Activated naive CD4-positive, alpha-beta T cell treated with anti-CD3 and anti-CD28 coated beads, Interleukin-2, amount 50 U/mL, for 16 hours (primary cell): ENCODE measurements around the gene MTF1.
"Not testable (repeated sequence)": the region's sequence is repeated elsewhere in the genome, so short reads cannot be mapped to it uniquely, and the experiment has no call there.

Experiments used
- DNase-seq: peaks from one replicate; pipeline ENCODE4 v3.0.0-alpha.2; 2020

MTF1 gene

DNA sequence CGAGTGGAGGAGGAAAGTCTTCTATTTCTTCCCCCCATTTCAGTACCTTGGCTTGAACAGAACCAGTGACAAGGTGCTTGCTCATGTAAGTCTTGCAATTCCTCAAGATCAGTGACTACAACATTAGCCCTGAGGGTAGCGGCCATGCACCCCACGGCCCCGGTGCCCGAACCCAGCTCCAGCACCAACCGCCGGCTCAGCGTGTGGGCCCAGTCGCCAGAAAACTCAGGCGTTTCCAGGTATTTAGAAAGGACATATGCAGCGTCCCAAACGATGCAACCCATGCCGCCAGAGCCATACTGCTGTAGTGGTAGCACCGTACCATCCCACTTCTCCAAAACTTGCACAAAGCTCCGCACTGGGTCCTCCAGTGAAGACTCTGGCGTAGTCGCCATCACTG, 76.9 kb downstream of the MTF1 start:
- no peak for DNase-seq

GRCh38 chr1:37778654-37779053, 80.7 kb downstream of the MTF1 start:
- no peak for DNase-seq

- peak; percentile 41 for DNase-seq
Measured at GRCh38 chr1:37776946-37777516, 82.4 kb downstream of the MTF1 start.

DNA sequence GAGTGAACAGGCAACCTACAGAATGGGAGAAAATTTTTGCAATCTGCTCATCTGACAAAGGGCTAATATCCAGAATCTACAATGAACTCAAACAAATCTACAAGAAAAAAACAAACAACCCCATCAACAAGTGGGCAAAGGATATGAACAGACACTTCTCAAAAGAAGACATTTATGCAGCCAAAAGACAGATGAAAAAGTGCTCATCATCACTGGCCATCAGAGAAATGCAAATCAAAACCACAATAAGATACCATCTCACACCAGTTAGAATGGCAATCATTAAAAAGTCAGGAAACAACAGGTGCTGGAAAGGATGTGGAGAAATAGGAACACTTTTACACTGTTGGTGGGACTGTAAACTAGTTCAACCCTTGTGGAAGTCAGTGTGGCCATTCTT, 88.0 kb downstream of the MTF1 start:
- not testable (repeated sequence) for DNase-seq

GRCh38 chr1:37767488-37767887, 91.9 kb downstream of the MTF1 start:
- DNase-seq: no peak

DNA sequence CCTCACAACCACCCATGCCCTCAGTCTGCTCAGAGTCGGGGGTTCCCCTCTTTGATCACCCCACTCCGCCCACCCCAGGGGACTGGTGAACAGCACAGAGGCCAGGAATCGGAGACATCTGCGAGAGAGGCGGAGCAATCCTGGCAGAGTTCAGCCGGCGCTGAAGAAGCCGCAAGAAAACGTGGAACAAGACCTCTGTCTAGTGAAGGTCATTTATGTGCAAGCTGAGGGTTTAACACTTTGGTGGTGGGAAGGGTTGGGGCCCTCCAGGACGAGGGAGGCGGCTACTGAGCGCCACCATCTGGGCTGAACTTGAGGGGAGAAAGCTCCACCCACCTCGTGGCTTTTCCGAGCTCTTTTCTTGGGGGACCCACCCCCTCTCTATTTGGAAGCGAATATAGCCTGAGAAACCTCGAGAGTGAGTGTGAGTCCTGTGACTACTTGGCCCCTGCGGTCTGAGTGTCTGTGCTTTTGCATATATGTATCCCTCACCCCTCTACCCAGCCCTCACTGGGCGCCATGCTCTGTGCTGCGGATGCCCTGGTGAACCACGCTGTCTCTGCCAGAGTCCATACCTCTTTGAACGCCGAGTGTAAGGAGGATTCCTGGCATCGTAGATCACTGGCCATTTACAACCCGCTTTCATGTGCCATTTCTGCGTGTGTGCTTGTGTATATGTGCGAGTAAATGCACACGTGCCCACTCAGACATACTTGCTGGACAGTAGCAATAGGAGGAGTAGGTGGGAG, 93.3 kb downstream of the MTF1 start:
- peak; percentile 36 for DNase-seq

DNA sequence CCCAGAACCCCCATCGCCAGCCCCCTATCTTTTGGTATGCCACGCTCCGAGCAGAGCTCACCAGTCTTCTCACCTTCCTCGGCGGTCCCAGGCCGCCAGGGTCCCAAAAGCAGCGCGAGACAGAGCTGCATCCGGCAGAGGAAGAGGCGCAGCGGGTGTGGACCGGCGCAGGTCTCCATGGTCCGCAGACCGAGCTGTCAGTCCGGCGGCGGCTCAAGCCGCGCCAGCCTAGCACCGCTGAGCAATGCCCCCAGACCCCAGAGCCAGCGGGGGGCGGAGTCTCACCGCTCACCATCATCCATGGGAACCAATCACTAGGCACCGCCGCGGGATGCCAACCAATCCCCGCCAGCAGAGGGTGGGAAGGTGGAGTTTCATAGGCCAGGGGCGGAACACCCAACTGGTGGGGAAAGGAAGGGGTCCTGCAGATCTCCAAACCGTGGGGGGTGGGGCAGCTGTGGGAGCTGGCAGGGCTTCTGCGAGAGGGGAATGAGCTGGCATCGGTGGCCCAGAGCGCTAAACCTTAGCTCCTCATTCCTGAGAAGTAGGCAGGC, 94.4 kb downstream of the MTF1 start, which contains the start of gene EPHA10:
TSS of gene EPHA10 (minus strand) at position 233 of the 554 bp plus-strand sequence. CDS start at position 179, 54 bp downstream.
- DNase-seq: no peak

DNA sequence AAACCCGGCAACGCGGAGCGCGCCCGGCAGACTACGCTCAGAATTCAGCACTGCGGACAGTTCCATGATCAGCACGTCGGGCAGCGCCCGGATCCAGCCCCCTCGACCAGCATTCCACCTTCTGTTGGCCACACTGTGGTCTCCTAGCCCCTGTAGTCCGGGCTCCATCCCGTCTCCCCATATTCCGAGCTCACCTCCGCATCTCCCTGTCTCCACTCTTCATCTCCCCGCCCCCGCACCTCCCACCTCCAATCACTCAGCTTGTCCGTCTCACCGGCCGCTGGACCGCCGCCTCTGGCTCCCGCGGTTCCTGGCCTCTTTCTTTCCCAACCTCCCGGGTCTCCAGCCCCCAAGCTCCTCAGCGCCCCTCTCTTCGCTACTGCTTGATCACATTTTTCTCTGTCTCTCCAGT, 95.0 kb downstream of the MTF1 start:
- peak; percentile 47 for DNase-seq

DNA sequence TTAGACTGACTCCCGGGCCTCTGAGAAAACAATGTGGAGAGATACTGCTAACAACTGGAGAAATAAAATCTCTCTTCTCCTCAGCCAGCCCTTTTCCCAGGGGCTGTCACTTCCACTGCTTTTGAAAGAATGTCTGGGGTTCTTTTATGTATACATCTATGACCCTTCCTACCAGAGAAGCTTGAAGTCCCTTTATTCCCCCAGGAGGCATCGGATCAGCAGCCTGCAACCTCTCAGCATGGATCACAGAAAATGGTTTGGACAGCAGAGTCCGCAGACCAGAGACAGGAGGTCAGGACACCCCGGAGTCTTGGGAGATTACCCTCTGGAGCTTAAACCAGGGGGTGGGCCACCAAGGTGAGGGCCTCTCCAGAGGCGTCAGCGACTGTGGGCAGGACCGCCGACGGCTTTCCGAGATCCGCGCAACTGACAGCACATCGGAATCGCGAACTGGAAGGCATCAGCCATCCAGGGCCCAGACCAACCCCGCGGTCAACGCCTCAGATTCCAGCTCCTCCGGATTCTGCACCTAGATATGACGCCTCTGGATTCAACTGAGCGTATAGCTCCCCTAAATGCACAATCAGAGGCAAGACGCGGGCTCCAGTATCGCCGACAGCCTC, 95.5 kb downstream of the MTF1 start:
- no peak for DNase-seq

DNA sequence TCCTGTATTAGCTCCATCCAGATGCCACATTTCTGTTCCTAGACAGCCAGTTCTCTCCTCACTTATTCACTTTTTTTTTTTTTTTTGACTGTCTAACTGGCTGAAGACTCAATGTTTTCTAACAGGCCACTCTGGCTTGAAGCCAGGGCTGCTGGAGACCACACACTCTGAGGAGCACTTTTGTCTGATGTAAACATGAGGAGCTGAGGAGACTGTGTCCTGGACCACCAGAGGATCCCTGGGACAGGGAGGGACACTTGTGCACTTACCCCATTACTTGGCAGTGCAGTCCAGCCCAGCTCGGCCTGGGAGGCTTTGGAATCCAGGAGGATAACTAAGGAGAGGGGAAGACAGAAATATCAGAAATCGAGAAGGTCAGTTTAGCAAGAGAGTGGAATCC, 96.9 kb downstream of the MTF1 start:
- no peak for DNase-seq

DNA sequence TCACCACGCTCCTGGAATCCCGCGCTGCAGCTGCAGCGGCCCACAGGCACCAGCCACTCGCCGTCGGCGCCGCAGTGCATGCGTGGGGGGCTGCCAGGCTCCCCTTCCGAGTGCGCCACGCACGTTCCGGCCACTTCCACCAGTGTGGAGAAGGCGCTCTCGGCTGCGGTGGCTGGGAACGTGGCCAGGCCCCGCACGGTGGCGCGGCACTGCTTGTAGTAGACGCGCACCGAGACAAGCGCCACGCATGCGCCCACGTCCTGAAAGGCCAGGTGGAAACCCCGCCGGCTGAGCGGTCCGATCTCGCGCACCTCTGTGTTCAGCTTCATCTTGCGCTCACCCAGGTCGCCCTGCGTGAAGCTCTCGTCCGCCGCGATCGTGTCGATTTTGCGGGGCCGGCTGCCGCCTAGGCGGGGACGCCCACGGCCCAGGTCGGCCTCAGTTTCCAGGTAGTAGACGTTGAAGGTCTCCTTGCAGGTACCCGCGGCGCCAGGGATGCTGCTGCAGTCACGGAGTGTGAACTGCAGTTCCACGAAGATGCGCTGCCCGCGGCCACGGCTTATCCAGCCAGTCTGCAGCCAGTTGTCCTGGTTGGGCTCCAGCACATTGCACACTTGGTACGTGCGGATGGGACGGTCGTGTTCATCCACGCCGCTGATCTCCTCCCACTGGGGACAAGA, 97.8 kb downstream of the MTF1 start:
- DNase-seq: no peak
